GM10248 (cell line): ENCODE data around the gene PTPRCAP.

Source experiments
- CTCF ChIA-PET: fragments of 300-600 bp; sonication (Branson Sonifier 250); formaldehyde crosslinking; extraction: SDS; loops from one replicate; lab custom pipeline; 2021; ENCODE audit warnings: antibody characterized with exemption; lab: Yijun Ruan, JAX
- POLR2A ChIA-PET: fragments of 350-650 bp; sonication (Branson Sonifier 250); formaldehyde crosslinking; extraction: SDS; loops from one replicate; lab custom pipeline; 2020; ENCODE audit warnings: antibody characterized with exemption; lab: Yijun Ruan, JAX
- DNase-seq: peaks from one replicate; pipeline ENCODE4 v3.0.0; 2012; ENCODE audit errors: extremely low spot score
- TF ChIP-seq, protein P1 (sequence below): IDR thresholded peaks from 2 replicates; pipeline ENCODE4 v1.5.1; 2012; ENCODE audit warnings: mild to moderate bottlenecking, low read depth; ENCODE audit errors: extremely low read depth, missing control alignments, control extremely low read depth

Gene PTPRCAP, protein sequence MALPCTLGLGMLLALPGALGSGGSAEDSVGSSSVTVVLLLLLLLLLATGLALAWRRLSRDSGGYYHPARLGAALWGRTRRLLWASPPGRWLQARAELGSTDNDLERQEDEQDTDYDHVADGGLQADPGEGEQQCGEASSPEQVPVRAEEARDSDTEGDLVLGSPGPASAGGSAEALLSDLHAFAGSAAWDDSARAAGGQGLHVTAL

DNA sequence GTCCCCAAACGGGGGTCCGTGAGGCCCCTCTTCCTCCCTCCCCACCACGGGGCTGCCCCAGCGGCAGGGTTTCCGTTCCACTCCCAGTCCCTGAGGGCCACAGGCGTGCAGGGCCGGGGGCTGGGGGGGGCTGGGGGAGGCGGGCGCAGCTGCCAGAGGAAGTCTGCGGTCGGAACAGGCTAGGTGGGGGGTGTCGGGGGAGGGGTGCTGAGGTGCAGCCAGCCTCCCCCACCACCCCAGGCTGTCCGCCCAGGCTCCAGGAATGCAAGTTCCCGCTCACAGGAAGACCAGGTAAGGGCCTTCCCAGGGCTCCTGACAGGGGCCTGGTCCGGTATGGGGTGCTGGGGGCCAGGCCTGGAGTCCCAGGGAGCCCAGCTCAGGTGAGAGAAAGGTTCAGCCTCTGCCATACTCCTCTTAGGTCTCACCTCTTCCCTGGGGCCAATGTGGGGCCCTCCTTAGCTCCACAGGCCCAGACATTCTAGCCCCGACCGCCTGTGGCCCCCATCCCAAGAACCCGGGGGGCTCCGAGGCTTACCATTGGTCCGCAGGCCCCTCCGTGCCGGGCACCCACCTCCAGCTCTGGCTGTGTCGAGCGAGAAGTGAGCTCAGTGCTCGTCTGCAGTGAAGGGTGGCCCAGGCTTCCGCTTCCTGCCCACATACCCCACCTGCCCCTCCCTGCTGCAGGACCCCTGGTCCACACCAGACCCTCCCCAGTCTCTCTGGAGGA lies at the start of gene PTPRCAP:
PTPRCAP (minus strand) TSS at position 601 of the 727 bp plus-strand sequence; CDS start at position 538, 63 bp downstream.
- TF ChIP-seq, protein P1, sequence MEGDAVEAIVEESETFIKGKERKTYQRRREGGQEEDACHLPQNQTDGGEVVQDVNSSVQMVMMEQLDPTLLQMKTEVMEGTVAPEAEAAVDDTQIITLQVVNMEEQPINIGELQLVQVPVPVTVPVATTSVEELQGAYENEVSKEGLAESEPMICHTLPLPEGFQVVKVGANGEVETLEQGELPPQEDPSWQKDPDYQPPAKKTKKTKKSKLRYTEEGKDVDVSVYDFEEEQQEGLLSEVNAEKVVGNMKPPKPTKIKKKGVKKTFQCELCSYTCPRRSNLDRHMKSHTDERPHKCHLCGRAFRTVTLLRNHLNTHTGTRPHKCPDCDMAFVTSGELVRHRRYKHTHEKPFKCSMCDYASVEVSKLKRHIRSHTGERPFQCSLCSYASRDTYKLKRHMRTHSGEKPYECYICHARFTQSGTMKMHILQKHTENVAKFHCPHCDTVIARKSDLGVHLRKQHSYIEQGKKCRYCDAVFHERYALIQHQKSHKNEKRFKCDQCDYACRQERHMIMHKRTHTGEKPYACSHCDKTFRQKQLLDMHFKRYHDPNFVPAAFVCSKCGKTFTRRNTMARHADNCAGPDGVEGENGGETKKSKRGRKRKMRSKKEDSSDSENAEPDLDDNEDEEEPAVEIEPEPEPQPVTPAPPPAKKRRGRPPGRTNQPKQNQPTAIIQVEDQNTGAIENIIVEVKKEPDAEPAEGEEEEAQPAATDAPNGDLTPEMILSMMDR: no peak
- peak; percentile 70 for DNase-seq
- ChIA-PET POLR2A (interaction anchor here (0.8 to 1.7 kb wide), 9 partner anchors 18 to 67 kb away, joined by 3 to 5 read pairs (median 3); partner anchors contain the start of genes AIP, PPP1CA and TBC1D10C), CTCF (interaction anchor here (0.5 to 2.8 kb wide), 10 partner anchors 9 to 177 kb away, joined by 3 to 19 read pairs (median 4); partner anchors contain the start of genes GSTP1, PITPNM1, PPP1CA and RAD9A)

DNA sequence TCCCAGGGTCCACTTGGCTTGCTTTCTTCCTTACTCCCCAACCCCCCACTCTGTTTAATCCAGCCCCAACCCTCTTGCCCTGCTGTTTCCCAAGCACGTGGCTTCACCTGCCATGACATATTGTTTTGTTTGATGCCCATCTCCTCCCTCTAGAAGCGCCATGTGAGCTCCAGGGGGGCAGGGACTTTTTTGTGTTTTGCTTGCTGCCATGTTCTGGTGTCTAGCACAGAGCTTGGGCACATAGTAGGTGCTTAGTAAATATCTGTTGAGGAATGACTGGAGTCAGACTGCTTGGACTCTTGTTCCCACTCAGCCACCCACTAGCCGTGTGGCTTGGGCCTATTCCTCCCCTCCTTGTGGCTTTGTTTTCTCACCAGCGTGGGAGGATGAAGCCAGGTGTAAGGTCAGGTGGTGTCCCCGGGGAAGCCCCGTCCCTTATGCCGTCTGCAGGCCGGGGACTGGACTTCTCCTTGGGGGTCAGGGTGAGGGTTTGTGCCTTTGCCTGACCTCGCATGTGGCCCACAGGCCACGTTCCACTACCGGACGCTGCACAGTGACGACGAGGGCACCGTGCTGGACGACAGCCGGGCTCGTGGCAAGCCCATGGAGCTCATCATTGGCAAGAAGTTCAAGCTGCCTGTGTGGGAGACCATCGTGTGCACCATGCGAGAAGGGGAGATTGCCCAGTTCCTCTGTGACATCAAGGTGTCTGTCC lies 49.2 kb upstream of the PTPRCAP start:
- DNase-seq: peak; percentile 81
- ChIA-PET POLR2A (interaction anchor here (0.7 to 1.5 kb wide), 5 partner anchors 15 to 555 kb away, joined by 3 to 4 read pairs (median 3); no protein-coding TSS in a partner anchor), CTCF (interaction anchor here (0.7 to 3.3 kb wide), 5 partner anchors 10 to 130 kb away, joined by 3 to 13 read pairs (median 5); partner anchors contain the start of genes PPP1CA and TMEM134)
- TF ChIP-seq, protein P1: no peak

DNA sequence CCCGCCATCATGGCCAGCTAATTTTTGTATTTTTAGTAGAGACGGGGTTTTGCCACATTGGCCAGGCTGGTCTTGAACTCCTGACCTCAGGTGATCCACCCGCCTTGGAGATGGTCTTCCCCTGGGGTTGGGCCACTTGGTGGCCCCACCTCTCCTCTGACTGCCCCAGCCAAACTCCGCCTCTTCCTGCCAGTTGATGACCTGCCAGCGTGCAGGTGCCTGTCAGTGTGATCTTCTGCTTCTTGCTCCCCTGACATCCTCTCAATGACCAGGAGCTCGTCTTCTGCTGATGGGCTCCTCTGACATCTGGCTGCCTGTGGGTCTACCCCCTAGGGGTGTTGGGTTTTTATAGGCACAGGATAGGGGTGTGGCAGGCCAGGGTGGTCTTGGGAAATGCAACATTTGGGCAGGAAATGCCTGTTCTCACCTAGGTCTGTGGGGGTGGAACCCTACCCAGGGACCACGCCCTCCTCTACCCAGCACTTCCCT lies 48.4 kb upstream of the PTPRCAP start:
- ChIA-PET CTCF (interaction anchor here (0.8 to 2.5 kb wide), 6 partner anchors 11 to 129 kb away, joined by 3 to 9 read pairs (median 4); partner anchors contain the start of genes PPP1CA and TMEM134), POLR2A (interaction anchor here (1.4 to 1.5 kb wide), 2 partner anchors 49 to 81 kb away, joined by 3 to 4 read pairs; no protein-coding TSS in a partner anchor)
- peak; percentile 72 for DNase-seq

DNA sequence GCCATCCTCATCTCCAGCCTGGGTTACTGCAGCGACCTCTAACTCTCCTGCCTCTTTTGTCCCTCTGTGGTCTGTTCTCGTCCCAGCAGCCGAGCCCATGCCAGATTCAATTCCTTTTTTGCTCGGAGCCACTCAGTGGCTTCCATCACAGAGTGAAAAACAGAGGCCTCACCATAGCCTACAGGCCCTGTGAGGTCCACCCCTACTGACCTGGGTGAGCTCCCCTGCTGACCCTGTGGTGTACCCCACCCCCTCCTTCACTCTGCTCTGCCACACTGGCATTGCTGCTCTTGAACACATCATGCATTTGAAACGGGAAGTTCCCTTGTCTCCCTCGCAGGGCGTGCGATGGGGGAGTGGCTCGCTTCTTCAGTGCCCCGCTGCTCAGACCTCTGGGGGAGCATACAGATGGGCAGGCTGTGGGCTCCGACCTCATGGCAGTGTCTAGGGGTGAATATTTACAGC lies 47.4 kb upstream of the PTPRCAP start:
- CTCF ChIA-PET: interaction anchor here (1.1 to 2.5 kb wide), 6 partner anchors 10 to 132 kb away, joined by 3 to 12 read pairs (median 6); partner anchors contain the start of genes POLD4, PPP1CA and TMEM134
- TF ChIP-seq, protein P1: peak; percentile 7
- POLR2A ChIA-PET: no interaction called here
- no peak for DNase-seq

DNA sequence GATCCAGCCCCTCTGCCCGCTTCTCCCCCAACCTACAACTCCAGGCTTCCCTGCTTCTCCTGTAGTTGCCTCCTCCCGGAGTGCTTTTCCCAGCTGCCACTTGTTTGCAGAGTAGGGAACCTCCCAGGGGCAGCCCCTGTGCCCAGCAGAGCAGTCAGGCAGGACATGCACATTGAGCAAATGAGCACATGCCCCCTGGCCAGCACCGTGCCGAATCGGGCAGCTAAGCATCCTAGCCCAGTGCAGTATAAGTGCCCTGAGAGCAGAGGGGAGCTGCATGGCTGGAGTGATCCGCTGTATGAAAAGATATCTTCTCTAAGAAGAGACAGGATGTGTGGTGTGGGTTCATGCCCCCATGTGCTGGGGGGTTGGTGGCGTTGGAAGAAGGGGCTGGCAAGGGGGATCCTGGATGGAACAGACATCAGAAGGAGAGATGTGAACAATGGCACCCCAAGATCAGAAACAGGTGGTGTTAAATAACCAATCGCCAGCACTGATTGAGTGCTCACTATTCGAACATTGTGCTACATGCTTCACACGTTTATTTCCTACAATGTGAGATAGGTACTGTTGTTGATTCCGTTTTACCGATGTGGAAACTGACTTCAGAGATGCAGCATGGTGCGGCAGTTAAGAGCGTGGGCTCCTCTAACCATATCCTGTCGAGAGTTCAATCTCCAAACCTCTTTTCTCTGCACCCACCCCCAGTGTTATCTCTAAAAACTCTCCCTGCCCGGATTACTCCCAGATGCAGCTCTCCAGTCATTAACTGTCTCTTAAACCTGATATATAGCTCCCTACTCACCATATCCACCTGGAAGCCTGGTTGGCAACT lies 46.6 kb upstream of the PTPRCAP start:
- DNase-seq: no peak

More for the DNA sequence above, 46.6 kb upstream of the PTPRCAP start:
- TF ChIP-seq, protein P1: no peak
- ChIA-PET POLR2A (no interaction called here), CTCF (interaction anchor here (1.3 to 2.5 kb wide), 6 partner anchors 9 to 131 kb away, joined by 3 to 12 read pairs (median 8); partner anchors contain the start of genes PITPNM1, POLD4, PPP1CA and TMEM134)
